PC-9 (cell line): ENCODE measurements around the gene PCSK5.

Experiments used
- EZH2 ChIP-seq: fragments of 200-600 bp; sonication (generic); IDR thresholded peaks from 2 replicates; pipeline ENCODE4 v1.8.0; 2017; ENCODE audit warnings: antibody characterized with exemption, low read depth
- TF ChIP-seq, protein P1 (sequence below): fragments of 200-600 bp; sonication (generic); conservative IDR thresholded peaks from 2 replicates; pipeline ENCODE4 v1.6.1; 2017; ENCODE audit warnings: mixed run types, antibody characterized with exemption, mild to moderate bottlenecking, moderate library complexity

DNA sequence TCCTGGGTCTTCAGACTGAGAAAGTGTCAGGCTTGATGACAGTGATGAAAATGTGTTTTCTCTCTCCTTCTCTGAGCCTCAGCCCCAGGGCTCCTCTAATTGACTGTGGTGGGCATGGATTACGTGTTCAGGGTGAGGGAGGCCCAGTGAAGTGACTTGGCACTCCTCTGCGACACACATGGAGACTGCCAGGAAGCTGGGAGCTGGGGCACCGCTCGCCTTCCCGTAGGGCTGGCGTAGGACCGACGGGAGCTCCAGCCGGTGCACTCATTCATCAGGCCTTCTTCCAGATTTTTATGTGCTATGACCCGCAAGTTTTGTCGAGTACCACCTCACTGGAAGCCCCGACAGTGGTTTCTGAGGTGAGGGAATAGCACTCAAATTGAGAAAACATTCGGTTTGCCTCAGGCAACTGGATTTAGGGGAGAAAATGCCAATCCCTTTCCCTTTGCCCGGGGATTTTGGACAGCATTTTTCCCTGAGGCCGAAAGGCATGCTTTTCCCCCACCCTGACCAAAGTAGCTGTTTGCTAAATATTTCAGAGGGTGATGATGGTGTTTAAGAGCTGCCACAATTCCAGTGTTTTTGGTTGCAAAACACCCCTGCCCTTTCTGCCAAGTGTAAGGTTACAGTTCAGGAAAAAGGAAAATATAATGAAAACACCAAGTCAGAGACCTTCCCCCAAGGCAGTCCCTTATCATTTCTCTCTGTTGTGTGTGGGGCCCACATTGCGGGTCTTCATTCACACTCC is 83.7 kb downstream of the PCSK5 start:
- TF ChIP-seq EZH2, result no peak
- TF ChIP-seq, protein P1, sequence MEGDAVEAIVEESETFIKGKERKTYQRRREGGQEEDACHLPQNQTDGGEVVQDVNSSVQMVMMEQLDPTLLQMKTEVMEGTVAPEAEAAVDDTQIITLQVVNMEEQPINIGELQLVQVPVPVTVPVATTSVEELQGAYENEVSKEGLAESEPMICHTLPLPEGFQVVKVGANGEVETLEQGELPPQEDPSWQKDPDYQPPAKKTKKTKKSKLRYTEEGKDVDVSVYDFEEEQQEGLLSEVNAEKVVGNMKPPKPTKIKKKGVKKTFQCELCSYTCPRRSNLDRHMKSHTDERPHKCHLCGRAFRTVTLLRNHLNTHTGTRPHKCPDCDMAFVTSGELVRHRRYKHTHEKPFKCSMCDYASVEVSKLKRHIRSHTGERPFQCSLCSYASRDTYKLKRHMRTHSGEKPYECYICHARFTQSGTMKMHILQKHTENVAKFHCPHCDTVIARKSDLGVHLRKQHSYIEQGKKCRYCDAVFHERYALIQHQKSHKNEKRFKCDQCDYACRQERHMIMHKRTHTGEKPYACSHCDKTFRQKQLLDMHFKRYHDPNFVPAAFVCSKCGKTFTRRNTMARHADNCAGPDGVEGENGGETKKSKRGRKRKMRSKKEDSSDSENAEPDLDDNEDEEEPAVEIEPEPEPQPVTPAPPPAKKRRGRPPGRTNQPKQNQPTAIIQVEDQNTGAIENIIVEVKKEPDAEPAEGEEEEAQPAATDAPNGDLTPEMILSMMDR, result no peak
